Endometrial microvascular endothelial cells (primary cell): ENCODE measurements around the gene SLC7A5. TPM values are rescaled to one million over a fixed set of nuclear protein-coding genes. Genes with fewer than 3 reads are reported as not detected.
"Not testable (repeated sequence)": the region's sequence is repeated elsewhere in the genome, so short reads cannot be mapped to it uniquely, and the experiment has no call there.

Experiments used
- in situ Hi-C: cut with HindIII; loops from 2 replicates; pipeline ENCODE4 v1.10.0; 2017; ENCODE audit warnings: low sequenced_read_pairs, low pct_unique_long_range_greater_than_20kb; ENCODE audit errors: inconsistent ontology term
- total RNA-seq: library from RNA; depleted of rRNA; stranded (reverse); fragments of >200 nt; gene quantifications from one replicate; pipeline ENCODE4 v1.2.3, GENCODE V29; 2015; ENCODE audit errors: inconsistent ontology term

Gene SLC7A5
- total RNA-seq, 1 donor from 2014 or later = 34.8 TPM

DNA sequence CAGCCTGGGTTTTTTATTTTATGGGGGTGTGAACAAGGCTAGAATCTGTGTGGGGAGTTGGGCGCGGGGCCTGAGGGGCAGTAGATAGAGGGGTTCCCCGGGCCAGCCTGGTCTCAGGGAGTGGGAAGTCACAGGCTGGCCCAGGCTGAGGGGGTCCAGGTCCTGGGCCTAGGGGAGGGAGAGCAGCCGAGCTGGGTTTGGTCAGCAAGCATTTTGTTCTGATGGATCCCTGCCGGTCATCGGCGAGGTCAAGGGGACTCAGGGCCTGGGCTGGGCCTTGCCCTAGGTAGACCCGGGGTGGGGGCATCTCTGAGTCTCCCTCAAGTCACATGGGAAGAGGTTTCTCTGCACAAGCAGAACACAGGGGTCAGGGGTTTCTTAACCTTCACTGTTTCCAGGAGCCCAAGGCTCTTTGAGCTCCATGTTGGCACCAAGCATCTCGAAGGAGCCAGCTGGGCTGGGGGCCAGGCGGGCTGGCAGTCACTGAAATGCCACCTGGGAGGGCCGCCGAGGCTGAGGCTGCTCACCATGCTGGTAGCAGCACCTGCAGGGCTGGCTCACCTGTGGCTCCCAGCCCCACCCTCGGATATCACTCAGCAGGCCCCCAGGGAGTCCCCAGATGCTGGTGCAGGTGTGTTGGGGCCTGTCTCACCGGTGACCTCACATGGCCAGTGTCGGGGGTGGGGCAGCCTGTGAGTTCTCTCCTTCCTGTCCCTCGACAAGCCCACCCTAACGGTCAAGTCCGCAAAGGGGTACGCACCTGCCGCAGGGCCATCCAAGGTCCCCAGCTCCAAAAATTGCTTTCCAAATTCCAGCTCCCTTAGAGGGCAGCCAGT lies 41.0 kb downstream of the SLC7A5 start:
- in situ Hi-C loops = no loop called here

GRCh38 chr16:87827588-87827915 lies 41.8 kb downstream of the SLC7A5 start:
- in situ Hi-C loops = not testable (repeated sequence)

- in situ Hi-C loops = no loop called here
Observed at GRCh38 chr16:87826798-87827587, 42.3 kb downstream of the SLC7A5 start.

- in situ Hi-C loops = not testable (repeated sequence)
Observed at GRCh38 chr16:87826407-87826797, 42.9 kb downstream of the SLC7A5 start.

DNA sequence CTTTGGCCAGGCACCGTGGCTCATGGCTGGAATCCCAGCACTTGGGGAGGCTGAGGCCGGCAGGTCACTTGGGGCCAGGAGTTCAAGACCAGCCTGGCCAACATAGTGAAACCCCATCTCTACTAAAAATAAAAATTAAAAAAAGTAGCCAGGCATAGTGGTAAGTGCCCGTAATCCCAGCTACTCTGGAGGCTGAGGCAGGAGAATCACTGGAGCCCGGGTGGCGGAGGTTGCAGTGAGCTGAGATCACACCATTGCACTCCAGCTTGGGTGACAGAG lies 43.5 kb downstream of the SLC7A5 start:
- in situ Hi-C loops = not testable (repeated sequence)

DNA sequence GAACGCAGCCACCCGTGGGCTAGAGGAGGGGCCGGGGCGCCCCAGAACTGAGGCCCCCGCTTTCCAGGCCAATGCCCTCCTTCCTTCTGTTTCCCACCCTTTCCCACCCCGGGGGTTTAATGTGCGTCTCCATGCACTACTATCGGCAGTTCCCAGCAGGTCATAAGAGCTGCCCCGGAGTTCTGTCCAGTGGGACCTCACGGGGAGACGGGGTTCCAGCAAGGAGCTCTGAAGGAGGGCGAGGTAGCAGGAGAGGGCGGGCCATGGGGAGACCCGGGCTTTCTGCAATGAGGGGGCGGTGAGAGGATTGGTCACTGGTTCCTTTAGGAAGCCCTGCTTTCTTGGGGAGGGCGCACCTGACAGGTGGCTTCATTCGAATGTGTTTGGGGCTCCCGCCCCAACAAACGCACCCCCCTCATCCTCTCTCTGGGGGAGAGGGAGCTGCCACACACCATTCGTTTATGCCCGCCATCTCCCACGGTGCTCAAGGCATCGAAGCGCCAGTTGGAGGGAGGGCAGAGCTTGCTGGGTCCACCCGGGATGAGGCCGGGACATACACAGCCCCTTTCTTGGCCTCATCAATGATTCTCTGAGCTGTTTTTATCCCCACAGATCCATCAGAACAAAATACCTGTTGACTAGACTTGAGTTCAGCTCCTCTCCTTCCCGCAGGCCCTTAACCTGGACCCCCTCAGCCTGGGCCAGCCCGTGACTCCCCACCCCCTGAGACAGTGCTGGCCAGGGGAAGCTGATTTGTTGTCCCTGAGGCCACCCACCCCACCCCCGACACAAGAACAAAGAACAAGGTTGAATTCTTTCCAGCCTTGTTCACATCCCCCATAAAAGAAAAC lies 44.1 kb downstream of the SLC7A5 start:
- in situ Hi-C loops = no loop called here

DNA sequence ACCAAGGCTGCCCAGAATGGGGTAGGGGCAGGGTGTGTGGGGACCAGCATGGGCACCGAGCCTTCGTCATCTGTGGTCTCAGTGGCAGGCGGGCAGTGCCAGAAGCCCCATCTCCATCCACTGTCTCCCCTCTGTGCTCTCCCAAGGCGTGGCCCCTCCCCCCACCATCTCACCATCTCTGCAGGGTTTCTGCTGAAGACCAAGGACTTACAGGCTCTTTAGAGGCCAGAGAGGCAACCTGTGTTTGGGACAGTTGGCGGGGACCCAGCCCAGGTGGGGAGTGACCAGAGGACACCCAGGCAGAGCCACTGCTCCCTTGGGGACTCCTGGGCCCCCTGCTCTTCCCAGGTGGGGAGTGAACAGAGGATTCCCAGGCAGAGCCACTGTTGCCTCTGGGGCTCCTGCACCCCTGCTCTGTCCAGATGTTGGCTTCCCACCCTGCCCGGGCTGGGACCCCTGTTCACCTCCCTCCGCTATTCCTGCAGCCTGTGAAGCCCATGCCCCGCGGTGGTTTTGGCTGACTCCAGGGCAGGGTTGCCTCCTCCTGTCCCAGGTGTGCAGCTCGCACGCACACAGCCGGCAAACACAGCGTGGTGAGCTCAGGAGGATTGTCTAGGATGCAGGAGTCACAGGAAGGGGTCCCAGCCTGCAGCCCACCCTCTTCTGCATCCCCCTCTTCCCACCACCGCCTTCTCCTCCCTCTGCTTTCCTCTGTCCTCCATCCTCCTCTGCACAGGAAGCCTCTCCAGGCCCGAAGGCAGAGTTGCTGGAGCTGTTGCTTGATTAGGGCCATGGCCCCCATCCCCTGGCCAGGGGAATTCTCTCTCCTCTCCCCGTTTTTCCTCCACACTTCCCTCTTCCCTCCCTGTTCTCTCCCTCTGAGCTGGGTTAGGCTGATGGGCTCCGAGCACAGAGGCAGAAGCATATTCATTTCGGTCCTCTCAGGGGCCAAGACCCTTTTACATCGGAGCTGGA lies 45.0 kb downstream of the SLC7A5 start:
- in situ Hi-C loops = no loop called here

DNA sequence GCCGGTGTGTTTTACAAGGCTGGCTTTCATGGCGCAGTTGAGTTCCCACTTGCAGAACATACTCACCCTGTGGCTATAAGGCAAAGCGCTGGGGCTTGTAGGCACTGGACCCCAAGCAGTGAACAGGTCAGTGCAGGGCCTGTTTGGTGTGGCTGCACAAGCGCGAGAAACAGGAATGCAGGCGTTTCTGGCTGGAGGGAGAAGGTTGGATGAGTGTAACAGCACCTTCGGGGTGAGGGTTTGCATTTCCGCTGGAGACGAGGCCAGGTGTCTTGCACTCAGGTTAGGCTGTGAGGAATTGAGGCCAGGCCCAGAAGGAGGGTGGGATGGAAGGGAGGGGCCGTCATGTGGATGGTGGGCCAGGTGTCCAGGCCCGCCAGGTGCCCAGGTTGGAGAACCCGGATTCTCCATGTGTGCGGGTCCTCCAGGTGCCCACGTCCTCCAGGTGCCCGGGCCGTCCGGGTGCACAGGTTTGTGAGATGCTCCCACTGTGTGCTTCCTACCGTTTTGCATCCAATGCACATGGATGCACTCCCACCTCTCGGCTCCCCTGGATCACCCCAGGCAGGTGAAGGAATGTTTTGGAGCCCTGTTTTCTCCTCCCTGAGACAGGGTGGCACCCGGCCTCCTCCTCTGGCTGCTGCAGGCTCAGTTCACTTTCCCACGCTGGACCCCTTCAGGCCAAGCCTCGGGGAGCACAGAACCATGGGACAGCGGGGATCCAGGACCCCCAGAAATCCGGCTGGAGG lies 46.0 kb downstream of the SLC7A5 start:
- in situ Hi-C loops = no loop called here

- in situ Hi-C loops = no loop called here
Observed at GRCh38 chr16:87822108-87822970, 47.0 kb downstream of the SLC7A5 start.

GRCh38 chr16:87821376-87822107 lies 47.8 kb downstream of the SLC7A5 start:
- in situ Hi-C loops = no loop called here

- in situ Hi-C loops = no loop called here
Observed at GRCh38 chr16:87819983-87820382, 49.3 kb downstream of the SLC7A5 start.

GRCh38 chr16:87819282-87819681 lies 50.0 kb downstream of the SLC7A5 start:
- in situ Hi-C loops = no loop called here

GRCh38 chr16:87818533-87819161 lies 50.7 kb downstream of the SLC7A5 start:
- in situ Hi-C loops = no loop called here

GRCh38 chr16:87817910-87818309 lies 51.4 kb downstream of the SLC7A5 start:
- in situ Hi-C loops = no loop called here

GRCh38 chr16:87817370-87817769 lies 51.9 kb downstream of the SLC7A5 start:
- in situ Hi-C loops = not testable (repeated sequence)

DNA sequence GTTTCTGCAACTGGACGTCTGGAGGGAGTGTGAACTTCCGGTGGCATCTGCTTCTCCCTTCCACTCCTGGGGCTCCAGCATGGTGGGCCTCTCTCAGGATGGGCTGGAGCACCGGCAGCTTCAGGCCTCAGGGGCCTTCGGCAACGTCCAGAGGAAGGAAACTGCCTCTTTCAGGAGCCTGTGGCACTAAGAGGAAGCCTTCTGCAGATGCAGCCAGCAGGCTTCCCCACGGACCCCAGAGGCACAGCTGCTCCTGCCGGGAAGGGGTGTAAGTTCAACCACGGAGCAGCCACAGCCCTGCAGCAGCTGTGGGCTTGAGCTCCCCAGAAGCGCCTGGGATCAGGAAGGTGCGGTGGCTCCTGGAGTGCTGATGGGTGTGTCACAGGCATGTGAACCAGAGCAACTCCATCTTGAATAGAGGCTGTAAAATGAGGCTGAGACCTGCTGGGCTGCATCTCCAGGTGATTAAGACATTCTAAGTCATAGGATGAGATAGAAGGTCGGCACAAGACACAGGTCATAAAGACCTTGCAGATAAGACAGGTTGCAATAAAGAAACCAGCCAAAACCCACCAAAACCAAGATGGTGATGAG lies 52.7 kb downstream of the SLC7A5 start:
- in situ Hi-C loops = no loop called here
